IPS-18c (cell line): Measurements from ENCODE around the gene DECR2.

ENCODE experiments used
- H3K4me3 ChIP-seq: 2 replicates; pipeline ENCODE4 v1.7.0; 2013; ENCODE audit warnings: low read depth, mild to moderate bottlenecking, low read length, moderate library complexity; ENCODE audit not compliant: insufficient read depth
- H3K9me3 ChIP-seq: one replicate; pipeline ENCODE4 v1.6.1; 2013; ENCODE audit warnings: mild to moderate bottlenecking, low read length, moderate library complexity; ENCODE audit not compliant: control insufficient read depth, insufficient read depth

The DECR2 gene

GRCh38 chr16:450385-450784 lies 48.7 kb downstream of the DECR2 start:
- no peak overlapping the region for H3K4me3 ChIP-seq
- H3K9me3 ChIP-seq: no peaks in the 10 kb centered on the region

GRCh38 chr16:450785-451512 lies 49.3 kb downstream of the DECR2 start:
- Histone ChIP-seq H3K9me3 (no peaks in the 10 kb centered on the region), H3K4me3 (no peak overlapping the region)

- no peak overlapping the region for H3K4me3 ChIP-seq
- no peaks in the 10 kb centered on the region for H3K9me3 ChIP-seq
Measured at GRCh38 chr16:454397-454940, 52.8 kb downstream of the DECR2 start.

GRCh38 chr16:455453-455852 lies 53.8 kb downstream of the DECR2 start:
- H3K4me3 ChIP-seq: no peak overlapping the region
- H3K9me3 ChIP-seq: no peaks in the 10 kb centered on the region

- H3K4me3 ChIP-seq: no peak overlapping the region
Measured at GRCh38 chr16:456891-457483, 55.3 kb downstream of the DECR2 start.

GRCh38 chr16:457732-458400 lies 56.2 kb downstream of the DECR2 start:
- Histone ChIP-seq H3K9me3 (peaks cover 2% of the 10 kb centered on the region), H3K4me3 (no peak overlapping the region)

More at GRCh38 chr16:456891-457483, 55.3 kb downstream of the DECR2 start:
- peaks cover 2% of the 10 kb centered on the region for H3K9me3 ChIP-seq

- Histone ChIP-seq H3K4me3 (no peak overlapping the region), H3K9me3 (peaks cover 2% of the 10 kb centered on the region)
Measured at GRCh38 chr16:459761-460160, 58.1 kb downstream of the DECR2 start.

- Histone ChIP-seq H3K9me3 (peaks cover 2% of the 10 kb centered on the region), H3K4me3 (no peak overlapping the region)
Measured at GRCh38 chr16:460787-461186, 59.1 kb downstream of the DECR2 start.
